GM10248 (cell line): ENCODE results near the gene ZDHHC4.

ENCODE experiments used
- CTCF ChIA-PET: fragments of 300-600 bp; sonication (Branson Sonifier 250); formaldehyde crosslinking; extraction: SDS; loops from one replicate; lab custom pipeline; 2021; ENCODE audit warnings: antibody characterized with exemption; lab: Yijun Ruan, JAX
- POLR2A ChIA-PET: fragments of 350-650 bp; sonication (Branson Sonifier 250); formaldehyde crosslinking; extraction: SDS; loops from one replicate; lab custom pipeline; 2020; ENCODE audit warnings: antibody characterized with exemption; lab: Yijun Ruan, JAX
- DNase-seq: peaks from one replicate; pipeline ENCODE4 v3.0.0; 2012; ENCODE audit errors: extremely low spot score
- CTCF ChIP-seq: IDR thresholded peaks from 2 replicates; pipeline ENCODE4 v1.5.1; 2012; ENCODE audit warnings: mild to moderate bottlenecking, low read depth; ENCODE audit errors: extremely low read depth, missing control alignments, control extremely low read depth

Gene ZDHHC4

GRCh38 chr7:6604458-6604857 lies 27.2 kb downstream of the ZDHHC4 start:
- CTCF ChIA-PET: interaction anchor here (0.8 kb wide), 1 partner anchor 25 kb away, joined by 3 read pairs; no protein-coding TSS in a partner anchor
- no peak for DNase-seq
- POLR2A ChIA-PET: no interaction called here
- TF ChIP-seq CTCF: no peak

GRCh38 chr7:6606866-6607583 lies 29.8 kb downstream of the ZDHHC4 start:
- no peak for DNase-seq
- POLR2A ChIA-PET: no interaction called here
- CTCF ChIA-PET: interaction anchor here (1.1 kb wide), 1 partner anchor 12 kb away, joined by 4 read pairs; no protein-coding TSS in a partner anchor
- TF ChIP-seq CTCF: no peak

GRCh38 chr7:6607651-6608051 lies 30.4 kb downstream of the ZDHHC4 start:
- DNase-seq: no peak
- CTCF ChIA-PET: no interaction called here
- POLR2A ChIA-PET: no interaction called here
- TF ChIP-seq CTCF: no peak

- DNase-seq: no peak
- ChIA-PET POLR2A (no interaction called here), CTCF (interaction anchor here (1.2 kb wide), 1 partner anchor 18 kb away, joined by 4 read pairs; the partner anchor contains the start of gene INTS15)
- no peak for TF ChIP-seq CTCF
These were observed 30.8 kb downstream of the ZDHHC4 start for GRCh38 chr7:6608081-6608480.

GRCh38 chr7:6608794-6609193 lies 31.5 kb downstream of the ZDHHC4 start:
- ChIA-PET POLR2A (no interaction called here), CTCF (interaction anchor here (1.2 kb wide), 1 partner anchor 19 kb away, joined by 4 read pairs; the partner anchor contains the start of gene INTS15)
- no peak for TF ChIP-seq CTCF
- DNase-seq: no peak

GRCh38 chr7:6612819-6613218 lies 35.6 kb downstream of the ZDHHC4 start:
- no peak for DNase-seq
- ChIA-PET CTCF (interaction anchor here (2.4 to 2.6 kb wide), 2 partner anchors 8 to 23 kb away, joined by 10 to 12 read pairs; partner anchors contain the start of gene INTS15), POLR2A (no interaction called here)
- no peak for TF ChIP-seq CTCF
